ENCODE data around the gene DCTD.
"Not testable (repeated sequence)": the region's sequence is repeated elsewhere in the genome, so short reads cannot be mapped to it uniquely, and the experiment has no call there.

Gene DCTD

DNA sequence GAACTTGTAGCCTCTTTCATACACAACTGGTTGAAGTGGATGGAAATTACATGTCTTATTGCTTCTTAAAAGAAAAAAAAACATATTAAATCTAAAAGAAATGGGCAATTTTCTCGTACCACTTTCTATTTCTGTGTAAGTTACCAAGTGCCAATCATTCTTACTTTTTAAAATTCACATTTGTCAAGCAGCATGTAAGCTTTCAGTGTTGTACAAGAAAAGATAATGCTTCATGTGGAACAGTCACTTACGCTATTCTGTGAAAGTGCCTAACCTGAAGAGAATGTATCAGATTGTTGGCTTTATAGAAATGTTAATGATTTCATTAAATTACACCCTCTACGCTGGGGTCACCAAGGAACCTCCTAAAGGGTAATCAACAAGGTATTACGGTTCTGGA, 4.4 kb upstream of the DCTD start:
- no peak for DNase-seq (ENCODE audit: low spot score)

DNA sequence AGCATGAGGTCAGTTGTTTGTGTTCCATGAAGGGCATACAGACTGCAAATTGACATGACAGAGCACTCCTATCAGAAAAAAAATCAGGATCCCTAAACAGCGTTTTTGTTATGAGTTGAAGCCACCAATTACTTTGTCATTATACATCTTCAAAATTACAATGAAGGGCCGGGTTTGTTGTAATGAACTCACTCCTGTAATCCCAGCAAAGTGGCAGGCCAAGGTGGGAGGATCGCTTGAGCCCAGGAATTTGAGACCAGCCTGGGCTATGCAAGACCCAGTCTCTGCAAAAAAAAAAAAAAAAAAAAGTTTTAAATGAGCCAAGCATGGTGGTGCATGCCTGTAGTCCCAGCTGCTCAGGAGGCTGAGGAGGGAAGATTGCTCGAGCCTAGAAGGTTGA, 3.5 kb upstream of the DCTD start:
- DNase-seq (ENCODE audit: low spot score) = no peak

- DNase-seq (ENCODE audit: low spot score) = no peak
These were observed 1.7 kb upstream of the DCTD start for GRCh38 chr4:182918791-182919302.

- DNase-seq (ENCODE audit: low spot score) = no peak
These were observed 940 bp upstream of the DCTD start for GRCh38 chr4:182918044-182918607.

- peak; percentile 74 for DNase-seq (ENCODE audit: low spot score)
These were observed 554 bp downstream of the DCTD start for GRCh38 chr4:182916483-182917181.

GRCh38 chr4:182914357-182914756, 2.8 kb downstream of the DCTD start:
- DNase-seq (ENCODE audit: low spot score) = no peak

- DNase-seq (ENCODE audit: low spot score) = no peak
These were observed 3.6 kb downstream of the DCTD start for GRCh38 chr4:182913621-182914020.

- DNase-seq (ENCODE audit: low spot score) = no peak
These were observed 4.2 kb downstream of the DCTD start for GRCh38 chr4:182913036-182913435.

DNA sequence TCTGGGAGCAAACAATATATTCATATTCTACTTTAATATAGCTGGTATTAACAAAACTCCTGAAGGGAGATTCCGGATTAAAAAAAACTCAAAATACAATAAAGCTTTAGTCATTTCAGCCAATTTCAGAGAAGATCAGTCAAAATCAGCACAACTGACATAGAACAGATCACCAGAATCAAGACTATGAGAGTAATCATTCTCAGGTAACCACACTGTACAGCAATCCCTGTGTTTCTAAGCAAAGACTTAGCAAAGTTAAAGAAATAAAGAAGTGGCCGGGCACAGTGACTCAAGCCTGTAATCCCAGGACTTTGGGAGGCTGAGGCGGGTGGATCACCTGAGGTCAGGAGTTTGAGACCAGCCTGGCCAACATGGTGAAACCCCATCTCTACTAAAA, 9.1 kb downstream of the DCTD start:
- DNase-seq (ENCODE audit: low spot score) = no peak

DNA sequence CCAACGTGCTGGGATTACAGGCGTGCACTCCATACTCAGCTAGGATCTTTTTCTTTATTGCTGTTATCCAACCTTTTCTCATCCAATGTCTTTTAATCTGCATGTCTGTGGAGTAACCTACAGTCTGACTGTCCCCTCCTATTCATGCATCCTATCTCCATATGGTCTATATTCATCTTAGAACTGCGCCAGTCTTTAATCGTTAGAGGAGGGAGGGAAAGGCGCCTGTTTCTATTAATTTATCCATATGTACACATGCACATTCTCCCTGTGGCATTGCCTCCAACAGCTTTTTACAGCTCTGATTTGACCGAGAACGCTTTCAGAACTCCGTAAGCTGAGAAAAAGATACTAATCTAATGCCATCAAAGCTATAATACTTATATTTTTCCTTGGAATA, 9.8 kb downstream of the DCTD start:
- DNase-seq (ENCODE audit: low spot score) = no peak

DNA sequence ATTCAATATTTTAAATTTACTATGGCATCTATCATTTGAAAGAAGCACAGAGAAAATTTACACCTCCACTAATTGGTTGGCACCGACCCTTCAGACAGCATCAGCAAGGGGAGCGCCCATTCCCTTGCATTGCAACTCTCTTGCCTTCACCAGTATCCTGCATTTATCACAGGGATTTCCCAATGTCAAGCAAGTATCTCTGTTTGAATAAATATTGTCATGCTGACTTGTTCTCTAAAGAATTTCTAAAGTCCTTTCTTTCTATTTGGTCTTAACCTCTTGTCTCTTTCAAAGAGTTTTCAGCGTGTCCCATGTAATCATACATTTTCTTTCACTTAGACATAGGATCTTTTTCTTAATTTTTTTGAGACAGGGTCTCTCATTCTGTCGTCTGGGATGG, 10.4 kb downstream of the DCTD start:
- no peak for DNase-seq (ENCODE audit: low spot score)

DNA sequence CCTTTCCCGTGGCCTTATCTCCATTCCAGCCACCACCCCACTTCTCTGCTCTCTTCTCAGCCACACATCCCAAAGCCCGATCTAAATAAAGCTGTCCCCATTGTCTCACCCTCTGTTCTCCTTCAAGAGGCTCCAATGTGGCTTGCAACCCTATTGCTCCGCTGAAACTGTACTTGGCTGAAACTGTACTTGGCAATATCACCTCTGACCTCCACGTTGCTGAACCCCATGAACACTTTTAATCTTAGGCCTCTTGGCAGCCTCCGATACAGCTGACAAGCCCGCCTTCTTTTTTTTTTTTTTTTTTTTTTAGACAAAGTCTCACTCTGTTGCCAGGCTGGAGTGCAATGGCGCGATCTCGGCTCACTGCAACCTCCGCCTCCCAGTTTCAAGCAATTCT, 12.1 kb downstream of the DCTD start:
- no peak for DNase-seq (ENCODE audit: low spot score)

- DNase-seq (ENCODE audit: low spot score) = no peak
These were observed 12.9 kb downstream of the DCTD start for GRCh38 chr4:182904211-182904761.

GRCh38 chr4:182903013-182903412, 14.2 kb downstream of the DCTD start:
- no peak for DNase-seq (ENCODE audit: low spot score)

DNA sequence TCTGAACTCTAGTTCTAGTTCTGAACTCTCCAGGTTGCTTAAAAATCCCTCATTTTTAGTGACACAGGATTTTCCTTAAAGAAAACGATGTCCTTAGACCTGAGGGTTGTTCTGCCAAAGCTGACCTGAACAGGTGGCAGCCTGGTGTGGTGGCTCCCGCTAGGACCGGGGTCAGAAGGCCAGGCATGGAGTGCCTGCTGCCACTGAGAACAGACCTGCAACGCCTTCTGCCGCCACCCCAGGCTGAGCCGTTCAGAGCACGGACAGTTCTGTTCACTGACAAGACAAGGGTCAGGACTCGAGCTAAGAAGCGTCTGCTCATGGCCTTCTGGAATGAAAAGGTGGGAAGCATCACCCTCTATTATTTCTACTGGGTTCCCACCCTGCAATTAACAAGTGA, 15.8 kb downstream of the DCTD start:
- no peak for DNase-seq (ENCODE audit: low spot score)

- not testable (repeated sequence) for DNase-seq (ENCODE audit: low spot score)
These were observed 17.2 kb downstream of the DCTD start for GRCh38 chr4:182900021-182900420.

DNA sequence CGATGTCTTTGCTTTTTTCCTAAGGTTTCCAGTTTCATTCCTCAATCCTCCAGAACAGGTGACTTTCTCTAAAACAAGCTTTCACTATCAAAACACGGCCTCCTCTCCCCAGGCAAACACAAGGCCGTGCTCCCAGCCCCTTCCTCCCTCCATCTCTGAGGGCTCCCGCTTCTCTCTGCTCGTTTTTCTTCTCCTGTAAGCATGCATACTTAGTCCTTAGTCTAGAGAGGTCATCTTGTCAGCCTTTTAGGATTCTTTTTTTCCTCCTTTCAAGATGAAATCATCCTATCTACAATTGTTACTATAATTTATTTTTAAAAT, 18.7 kb downstream of the DCTD start:
- no peak for DNase-seq (ENCODE audit: low spot score)

GRCh38 chr4:182897601-182898478, 19.3 kb downstream of the DCTD start:
- no peak for DNase-seq (ENCODE audit: low spot score)

- no peak for DNase-seq (ENCODE audit: low spot score)
These were observed 20.8 kb downstream of the DCTD start for GRCh38 chr4:182896421-182896820.

DNA sequence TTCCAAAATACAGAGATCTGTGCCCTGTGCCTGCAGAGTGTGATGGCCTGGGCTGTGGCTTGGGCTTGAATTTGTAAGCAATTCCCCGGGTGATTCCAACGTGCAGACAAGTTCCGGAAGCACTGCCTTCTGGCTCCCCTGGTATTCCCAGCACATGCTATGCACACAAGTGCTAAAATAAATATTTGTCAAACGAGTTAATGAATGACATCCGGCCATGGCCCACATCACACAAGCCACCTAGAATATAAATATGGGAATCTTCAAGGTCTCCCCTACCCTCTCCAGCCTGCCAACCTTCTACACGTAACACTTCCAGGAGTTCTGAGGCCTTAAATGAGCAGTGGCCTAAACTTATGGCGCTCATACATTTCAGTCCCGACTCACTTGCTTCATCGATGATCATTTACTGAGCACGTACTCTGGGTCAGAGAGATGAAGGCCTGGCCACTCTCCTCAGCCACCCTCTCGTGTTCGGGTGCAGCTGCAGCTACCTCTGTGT, 21.3 kb downstream of the DCTD start:
- no peak for DNase-seq (ENCODE audit: low spot score)

DNA sequence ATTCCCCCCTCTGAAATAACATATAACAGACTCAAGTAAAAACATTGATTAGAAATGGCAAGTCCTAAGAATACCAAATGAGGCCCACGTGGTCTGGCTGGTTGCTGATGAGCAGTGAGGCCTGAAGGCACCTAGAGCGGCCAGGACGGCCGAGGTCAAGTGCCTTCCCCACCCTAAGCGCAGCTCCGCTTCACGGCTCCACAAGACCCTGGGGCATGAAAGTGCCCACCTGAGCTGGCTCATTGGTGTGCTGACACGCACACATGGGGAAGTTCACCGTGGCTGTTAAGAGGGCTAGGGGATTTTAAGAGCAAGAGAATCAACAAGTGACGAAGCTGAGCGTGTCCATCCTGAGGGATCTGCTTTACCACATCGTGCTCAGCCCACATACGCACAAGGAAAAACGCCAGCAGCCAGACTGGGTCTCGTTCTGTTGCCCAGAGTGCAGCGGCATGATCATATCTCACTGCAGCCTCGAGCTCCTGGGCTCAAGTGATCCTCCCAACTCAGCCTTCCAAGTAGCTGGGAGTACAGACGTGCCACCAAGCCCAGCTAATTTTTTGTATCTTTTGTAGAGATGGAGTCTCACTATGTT, 22.4 kb downstream of the DCTD start:
- no peak for DNase-seq (ENCODE audit: low spot score)

DNA sequence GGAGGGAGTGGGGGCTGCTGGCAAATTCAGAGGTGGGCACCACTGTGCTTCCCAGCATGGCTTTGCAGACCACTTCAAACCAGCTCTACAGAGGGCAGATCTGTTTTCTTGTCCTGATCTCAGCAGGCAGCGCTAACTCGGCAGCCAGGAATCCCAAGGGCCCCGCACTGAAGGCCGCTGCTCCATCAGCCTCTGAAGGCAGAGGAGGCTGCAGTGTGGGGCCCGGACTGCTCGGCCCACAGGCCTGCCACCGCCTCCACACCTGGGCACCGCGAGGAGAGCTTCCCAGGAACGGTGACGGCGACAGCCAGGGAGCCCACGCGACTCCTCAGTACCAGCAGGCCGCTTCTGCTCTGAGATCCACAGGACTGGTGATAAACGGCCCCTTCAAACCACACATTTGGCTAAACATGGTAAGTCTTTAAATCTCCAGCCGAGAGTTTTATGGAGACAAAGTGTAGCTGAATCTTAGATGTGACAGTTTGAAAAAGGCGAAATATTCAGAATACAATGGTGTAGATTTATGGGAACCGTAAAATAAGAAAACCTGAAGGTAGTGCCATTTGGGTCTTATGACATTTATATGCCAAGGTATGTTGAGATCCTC, 23.6 kb downstream of the DCTD start:
- no peak for DNase-seq (ENCODE audit: low spot score)
